Trophoblast cell (in vitro differentiated cells and primary cell): Measurements from ENCODE around the gene SERPINH1.

ENCODE experiments used
- DNase-seq, 2 donors: peaks; one replicate each; pipeline ENCODE4 v3.0.0-alpha.2; 2016
- H2AFZ ChIP-seq: 2 replicates; pipeline ENCODE4 v1.6.1; 2013; ENCODE audit warnings: low read length, moderate library complexity, mild to moderate bottlenecking; ENCODE audit not compliant: insufficient read depth, poor library complexity
- H2AK5ac ChIP-seq: 2 replicates; pipeline ENCODE4 v1.6.1; 2013; ENCODE audit warnings: mild to moderate bottlenecking, low read length
- H2BK120ac ChIP-seq: 2 replicates; pipeline ENCODE4 v1.6.1; 2013; ENCODE audit warnings: low read length, mild to moderate bottlenecking, moderate library complexity; ENCODE audit not compliant: insufficient read depth, poor library complexity
- H2BK12ac ChIP-seq: 2 replicates; pipeline ENCODE4 v1.6.1; 2013; ENCODE audit warnings: mild to moderate bottlenecking, low read length, moderate library complexity
- H2BK5ac ChIP-seq: 2 replicates; pipeline ENCODE4 v1.6.1; 2013; ENCODE audit warnings: low read length, low read depth, moderate library complexity, mild to moderate bottlenecking; ENCODE audit not compliant: poor library complexity
- H3K14ac ChIP-seq: 2 replicates; pipeline ENCODE4 v1.6.1; 2013; ENCODE audit warnings: mild to moderate bottlenecking, low read length
- H3K18ac ChIP-seq: 2 replicates; pipeline ENCODE4 v1.6.1; 2013; ENCODE audit warnings: mild to moderate bottlenecking, low read length
- H3K23ac ChIP-seq: 2 replicates; pipeline ENCODE4 v1.6.1; 2013; ENCODE audit warnings: low read length
- H3K27ac ChIP-seq: 2 replicates; pipeline ENCODE4 v1.5.1; 2013; ENCODE audit warnings: low read depth, mild to moderate bottlenecking, inconsistent platforms, low read length, moderate library complexity
- H3K27me3 ChIP-seq: 2 replicates; pipeline ENCODE4 v1.6.1; 2013; ENCODE audit warnings: inconsistent platforms, mild to moderate bottlenecking, low read length, moderate library complexity; ENCODE audit not compliant: insufficient read depth
- H3K36me3 ChIP-seq, 2 experiments: 1 replicate in 1 of 2; 2 replicates in 1 of 2; pipeline ENCODE4 v1.6.1; 2013; ENCODE audit warnings: low read length in 2 of 2, mild to moderate bottlenecking in 2 of 2, moderate library complexity in 1 of 2; ENCODE audit not compliant: insufficient read depth in 2 of 2, control insufficient read depth in 1 of 2
- H3K4ac ChIP-seq: 2 replicates; pipeline ENCODE4 v1.6.1; 2013; ENCODE audit warnings: low read depth, mild to moderate bottlenecking, low read length, moderate library complexity
- H3K4me1 ChIP-seq, 2 experiments: 1 replicate in 1 of 2; 2 replicates in 1 of 2; pipeline ENCODE4 v1.6.1; 2013; ENCODE audit warnings: low read length in 2 of 2, mild to moderate bottlenecking in 2 of 2, moderate library complexity in 1 of 2; ENCODE audit not compliant: insufficient read depth in 2 of 2, control insufficient read depth in 1 of 2
- H3K4me2 ChIP-seq: 2 replicates; pipeline ENCODE4 v1.6.1; 2013; ENCODE audit warnings: inconsistent platforms, mild to moderate bottlenecking, low read length, moderate library complexity
- H3K4me3 ChIP-seq: 2 replicates; pipeline ENCODE4 v1.5.1; 2013; ENCODE audit warnings: mild to moderate bottlenecking, low read depth, low read length, inconsistent platforms
- H3K79me1 ChIP-seq: one replicate; pipeline ENCODE4 v1.6.1; 2013; ENCODE audit warnings: low read length
- H3K79me2 ChIP-seq: 2 replicates; pipeline ENCODE4 v1.6.1; 2013; ENCODE audit warnings: low read length, mild to moderate bottlenecking; ENCODE audit not compliant: control insufficient read depth, insufficient read depth, poor library complexity
- H3K9ac ChIP-seq: 2 replicates; pipeline ENCODE4 v1.6.1; 2013; ENCODE audit warnings: mild to moderate bottlenecking, low read length
- H3K9me3 ChIP-seq: 2 replicates; pipeline ENCODE4 v1.6.1; 2013; ENCODE audit warnings: low read depth, mild to moderate bottlenecking, control low read depth, inconsistent platforms, low read length; ENCODE audit not compliant: insufficient read depth
- H4K12ac ChIP-seq: 2 replicates; pipeline ENCODE4 v1.6.1; 2013; ENCODE audit warnings: low read depth, mild to moderate bottlenecking, low read length, moderate library complexity
- H4K8ac ChIP-seq: 2 replicates; pipeline ENCODE4 v1.6.1; 2013; ENCODE audit warnings: low read depth, mild to moderate bottlenecking, low read length, moderate library complexity
- H4K91ac ChIP-seq: one replicate; pipeline ENCODE4 v1.6.1; 2013; ENCODE audit warnings: low read depth, mild to moderate bottlenecking, low read length, moderate library complexity
- WGBS: extraction: QIAGEN DNeasy Blood & Tissue Kit; methylation state at CpG from one replicate; pipeline ENCODE4 v1.1.7; 2013; ENCODE audit warnings: missing lambda C conversion rate; ENCODE audit not compliant: insufficient read length, insufficient coverage; ENCODE audit errors: extremely low coverage; 5-methylcytosine and 5-hydroxymethylcytosine counted together

The SERPINH1 gene

GRCh38 chr11:75567971-75568370 is 5.9 kb downstream of the SERPINH1 start:
- Histone ChIP-seq H3K4ac (no peak overlapping the region), H3K36me3 (peaks cover 72 to 77% of the 10 kb centered on the region in 2 experiments), H3K79me2 (peaks cover 31% of the 10 kb centered on the region), H3K23ac (no peak overlapping the region), H3K27me3 (no peaks in the 10 kb centered on the region), H2BK5ac (no peak overlapping the region), H3K9ac (no peak overlapping the region), H4K91ac (no peak overlapping the region), H3K27ac (no peak overlapping the region), H2AFZ (no peak overlapping the region), H3K4me1 (peaks cover 26 to 34% of the 10 kb centered on the region in 2 experiments), H3K18ac (no peak overlapping the region), H2BK120ac (no peak overlapping the region), H2BK12ac (no peak overlapping the region), H2AK5ac (no peak overlapping the region), H3K9me3 (peaks cover 4% of the 10 kb centered on the region), H3K4me3 (no peak overlapping the region), H4K12ac (no peak overlapping the region), H3K79me1 (peaks cover 9% of the 10 kb centered on the region), H3K14ac (no peak overlapping the region), H3K4me2 (no peak overlapping the region), H4K8ac (no peak overlapping the region)
- WGBS = no CpG with 5 or more reads among the region's 6 CpGs
- peak; percentile 65 to 86 for DNase-seq

- H3K23ac ChIP-seq = no peak overlapping the region
Observed at GRCh38 chr11:75568616-75569219, 6.7 kb downstream of the SERPINH1 start.

GRCh38 chr11:75570559-75571139 is 8.6 kb downstream of the SERPINH1 start:
- H3K9me3 ChIP-seq = peaks cover 4% of the 10 kb centered on the region
- no peak overlapping the region for H3K27ac ChIP-seq
- H3K23ac ChIP-seq = no peak overlapping the region
- no peaks in the 10 kb centered on the region for H3K79me1 ChIP-seq
- no peak for DNase-seq
- H4K8ac ChIP-seq = no peak overlapping the region
- H2AK5ac ChIP-seq = no peak overlapping the region
- no peak overlapping the region for H2AFZ ChIP-seq
- H4K91ac ChIP-seq = no peak overlapping the region
- no peak overlapping the region for H3K4me3 ChIP-seq
- no peak overlapping the region for H2BK120ac ChIP-seq
- no peaks in the 10 kb centered on the region for H3K27me3 ChIP-seq
- H3K18ac ChIP-seq = no peak overlapping the region
- H3K4ac ChIP-seq = no peak overlapping the region
- no peak overlapping the region for H2BK5ac ChIP-seq
- no peak overlapping the region for H2BK12ac ChIP-seq
- no peak overlapping the region for H4K12ac ChIP-seq
- no peak overlapping the region for H3K9ac ChIP-seq
- peaks cover 10% of the 10 kb centered on the region for H3K79me2 ChIP-seq
- peaks cover 6 to 12% of the 10 kb centered on the region in 2 experiments for H3K4me1 ChIP-seq
- H3K36me3 ChIP-seq = peaks cover 74 to 82% of the 10 kb centered on the region in 2 experiments
- no peak overlapping the region for H3K4me2 ChIP-seq
- no peak overlapping the region for H3K14ac ChIP-seq
- no CpG with 5 or more reads among the region's 9 CpGs for WGBS

More at GRCh38 chr11:75568616-75569219, 6.7 kb downstream of the SERPINH1 start:
- Histone ChIP-seq H2AK5ac (no peak overlapping the region), H3K79me2 (peaks cover 23% of the 10 kb centered on the region), H3K36me3 (peaks cover 80% of the 10 kb centered on the region in 2 experiments), H3K4me3 (no peak overlapping the region), H3K4me1 (peaks cover 24 to 30% of the 10 kb centered on the region in 2 experiments), H2AFZ (no peak overlapping the region), H2BK120ac (no peak overlapping the region), H2BK5ac (no peak overlapping the region), H4K8ac (no peak overlapping the region), H2BK12ac (no peak overlapping the region), H3K9ac (no peak overlapping the region), H3K9me3 (peaks cover 4% of the 10 kb centered on the region), H4K91ac (no peak overlapping the region), H3K4me2 (no peak overlapping the region), H3K14ac (no peak overlapping the region), H4K12ac (no peak overlapping the region), H3K4ac (no peak overlapping the region), H3K27ac (no peak overlapping the region), H3K27me3 (no peaks in the 10 kb centered on the region), H3K18ac (no peak overlapping the region), H3K79me1 (peaks cover 2% of the 10 kb centered on the region)
- no peak for DNase-seq
- no CpG with 5 or more reads among the region's 14 CpGs for WGBS

- Histone ChIP-seq H2BK120ac (no peak overlapping the region), H2AFZ (no peak overlapping the region), H3K4me3 (no peak overlapping the region), H3K4me2 (no peak overlapping the region), H2BK5ac (no peak overlapping the region), H4K12ac (no peak overlapping the region), H3K14ac (no peak overlapping the region), H3K27ac (no peak overlapping the region), H2AK5ac (no peak overlapping the region), H3K9me3 (peaks cover 2% of the 10 kb centered on the region), H3K18ac (no peak overlapping the region), H3K23ac (no peak overlapping the region), H3K36me3 (peaks cover 65 to 72% of the 10 kb centered on the region in 2 experiments), H3K79me1 (no peaks in the 10 kb centered on the region), H4K91ac (no peak overlapping the region), H3K4ac (no peak overlapping the region), H3K4me1 (peaks cover 2 to 7% of the 10 kb centered on the region in 2 experiments), H4K8ac (no peak overlapping the region), H3K27me3 (no peaks in the 10 kb centered on the region), H3K9ac (no peak overlapping the region), H3K79me2 (peaks cover 3% of the 10 kb centered on the region), H2BK12ac (no peak overlapping the region)
- WGBS = no CpG with 5 or more reads among the region's 14 CpGs
- DNase-seq = no peak
Observed at GRCh38 chr11:75571625-75572024, 9.6 kb downstream of the SERPINH1 start.
